Islet of Langerhans (tissue), 1 donor: ENCODE results near the gene SRRM2.

Source experiments
- FAIRE-seq: peaks from one replicate; lab custom pipeline; 2011; peaks lifted over from hg19 to GRCh38; lab: Jason Lieb, UNC

Gene SRRM2

DNA sequence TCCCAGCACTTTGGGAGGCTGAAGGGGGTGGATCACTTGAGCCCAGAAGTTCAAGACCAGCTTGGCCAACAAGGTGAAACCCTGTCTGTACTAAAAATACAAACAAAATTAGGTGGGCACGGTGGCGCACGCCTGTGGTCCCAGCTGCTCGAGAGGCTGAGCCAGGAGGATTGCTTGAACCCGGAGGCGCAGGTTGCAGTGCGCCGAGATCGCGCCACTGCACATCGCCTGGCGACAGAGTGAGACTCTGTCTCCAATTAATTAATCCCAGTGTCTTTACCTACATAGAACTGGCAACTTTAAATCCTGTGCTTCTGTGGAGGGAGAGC, 26.2 kb downstream of the SRRM2 start:
- FAIRE-seq: no peak

DNA sequence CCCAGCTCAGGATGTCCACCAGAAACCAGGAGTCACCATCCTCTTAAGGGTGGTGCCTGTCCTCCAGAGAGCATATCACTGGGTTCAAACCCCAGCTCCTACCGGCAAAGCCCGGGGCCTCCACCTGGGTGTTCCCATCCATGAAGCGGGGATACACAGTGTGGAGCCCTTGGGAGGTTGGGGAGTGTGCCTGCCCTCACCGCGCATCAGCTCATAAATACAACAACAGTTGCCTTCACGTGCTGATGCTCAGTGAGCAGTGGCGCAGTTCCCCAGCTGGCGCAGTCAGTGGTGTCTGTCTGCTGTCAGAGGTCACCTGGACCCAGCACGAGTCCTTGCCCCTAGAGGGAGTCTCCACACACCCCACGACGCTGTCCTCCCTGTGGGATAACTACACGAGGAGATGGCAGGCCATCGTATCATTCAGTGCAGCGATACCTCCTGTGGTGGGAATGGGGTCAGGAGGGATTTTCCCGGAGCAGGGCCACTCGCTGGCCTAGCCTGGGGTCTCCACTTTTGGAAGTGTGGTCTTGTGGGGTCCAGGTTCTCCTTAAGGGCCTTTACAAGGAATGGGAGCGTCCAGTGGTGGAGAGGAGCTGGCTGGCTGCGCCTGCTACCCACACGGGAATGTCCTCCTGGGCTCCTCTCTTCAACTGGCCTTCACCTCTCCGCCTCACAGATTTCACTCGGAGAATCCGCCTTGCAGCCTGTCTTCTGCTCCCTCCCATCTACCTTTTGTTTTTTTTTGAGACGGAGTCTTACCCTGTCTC, 26.9 kb downstream of the SRRM2 start:
- FAIRE-seq: no peak

DNA sequence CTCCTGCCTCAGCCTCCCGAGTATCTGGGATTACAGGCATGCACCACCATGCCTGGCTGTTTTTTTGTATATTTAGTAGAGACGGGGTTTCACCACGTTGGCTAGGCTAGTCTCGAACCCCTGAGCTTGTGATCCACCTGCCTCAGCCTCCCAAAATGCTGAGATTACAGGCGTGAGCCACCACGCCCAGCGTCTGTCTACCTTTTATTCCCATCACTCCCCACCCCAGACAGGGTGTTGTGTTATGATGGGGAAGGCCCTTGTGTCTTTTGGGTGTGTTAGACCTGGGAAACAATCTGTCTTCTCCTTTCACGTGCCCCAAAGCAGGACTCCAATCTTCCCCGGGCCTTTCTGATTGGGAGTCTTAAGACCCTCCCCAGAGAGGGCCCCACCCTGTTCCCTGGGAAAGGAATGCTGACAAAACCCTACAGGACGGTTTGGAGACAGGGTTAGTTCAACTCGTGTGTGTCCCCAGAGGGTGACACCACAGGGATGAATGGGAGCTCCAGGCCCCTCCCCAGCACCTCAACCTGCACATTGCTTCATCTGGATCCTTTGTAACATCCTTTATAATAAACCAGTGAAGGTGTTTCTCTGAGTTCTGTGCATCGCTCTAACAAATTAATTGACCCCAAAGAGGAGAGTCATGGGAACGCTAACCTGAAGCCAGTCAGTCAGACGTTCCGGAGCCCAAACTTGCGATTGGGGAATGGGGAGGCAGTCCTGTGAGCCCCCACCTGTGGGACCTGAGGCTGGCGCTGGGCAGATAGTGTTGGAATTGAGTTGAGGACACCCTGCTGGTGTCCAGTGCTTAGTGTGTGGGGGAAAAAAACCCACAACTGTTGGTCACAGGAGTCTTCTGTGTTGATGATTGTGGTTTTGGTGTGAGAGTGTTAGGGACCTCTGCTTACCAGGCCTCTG, 27.8 kb downstream of the SRRM2 start:
- FAIRE-seq: no peak

- no peak for FAIRE-seq
Observed at GRCh38 chr16:2782583-2783351, 30.3 kb downstream of the SRRM2 start.

GRCh38 chr16:2783581-2784357, 31.3 kb downstream of the SRRM2 start:
- FAIRE-seq: no peak

GRCh38 chr16:2784358-2785100, 32.1 kb downstream of the SRRM2 start:
- FAIRE-seq: no peak

DNA sequence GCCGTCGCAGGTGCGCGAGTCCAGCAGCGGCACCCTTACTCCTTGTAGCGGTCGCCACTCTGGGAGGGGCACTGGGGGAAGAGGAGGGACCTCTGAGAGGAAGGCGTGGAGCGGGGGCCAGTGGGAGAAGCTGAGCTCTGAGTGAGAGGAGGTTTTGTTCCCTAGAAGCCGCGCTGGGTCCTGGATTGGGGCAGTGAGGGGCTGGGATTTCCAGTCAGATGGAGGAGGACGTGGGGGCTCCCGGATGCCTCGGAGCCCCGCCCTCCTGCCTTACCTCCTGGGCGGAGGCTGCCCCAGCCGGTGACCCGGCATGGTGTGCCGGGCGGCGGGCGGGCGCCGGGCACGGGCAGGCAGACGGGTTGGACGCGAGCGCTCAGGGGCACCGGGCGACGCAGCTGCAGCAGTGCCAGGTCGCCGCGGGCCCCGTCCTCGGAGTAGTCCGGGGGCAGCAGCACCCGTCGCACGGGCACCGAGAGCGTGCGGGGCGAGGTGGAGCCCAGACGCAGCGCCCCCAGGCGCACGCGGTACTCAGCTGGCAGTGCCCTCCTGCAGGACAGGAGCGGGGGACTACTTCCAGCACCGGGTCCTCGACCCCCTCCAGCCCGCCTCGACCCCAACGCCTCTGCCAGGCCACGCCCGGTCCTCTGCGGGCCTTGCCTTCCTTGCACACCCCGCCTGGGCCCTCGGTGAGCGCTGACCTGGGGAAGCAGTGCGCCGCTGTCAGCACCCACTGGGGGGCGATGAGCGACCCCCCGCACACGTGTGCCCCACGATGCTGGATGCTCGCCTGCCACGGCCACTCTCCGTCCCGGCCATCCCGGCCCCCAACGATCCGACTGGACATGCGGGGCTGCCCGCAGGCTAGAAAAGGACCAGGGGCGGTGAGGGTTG, 32.9 kb downstream of the SRRM2 start:
- no peak for FAIRE-seq

DNA sequence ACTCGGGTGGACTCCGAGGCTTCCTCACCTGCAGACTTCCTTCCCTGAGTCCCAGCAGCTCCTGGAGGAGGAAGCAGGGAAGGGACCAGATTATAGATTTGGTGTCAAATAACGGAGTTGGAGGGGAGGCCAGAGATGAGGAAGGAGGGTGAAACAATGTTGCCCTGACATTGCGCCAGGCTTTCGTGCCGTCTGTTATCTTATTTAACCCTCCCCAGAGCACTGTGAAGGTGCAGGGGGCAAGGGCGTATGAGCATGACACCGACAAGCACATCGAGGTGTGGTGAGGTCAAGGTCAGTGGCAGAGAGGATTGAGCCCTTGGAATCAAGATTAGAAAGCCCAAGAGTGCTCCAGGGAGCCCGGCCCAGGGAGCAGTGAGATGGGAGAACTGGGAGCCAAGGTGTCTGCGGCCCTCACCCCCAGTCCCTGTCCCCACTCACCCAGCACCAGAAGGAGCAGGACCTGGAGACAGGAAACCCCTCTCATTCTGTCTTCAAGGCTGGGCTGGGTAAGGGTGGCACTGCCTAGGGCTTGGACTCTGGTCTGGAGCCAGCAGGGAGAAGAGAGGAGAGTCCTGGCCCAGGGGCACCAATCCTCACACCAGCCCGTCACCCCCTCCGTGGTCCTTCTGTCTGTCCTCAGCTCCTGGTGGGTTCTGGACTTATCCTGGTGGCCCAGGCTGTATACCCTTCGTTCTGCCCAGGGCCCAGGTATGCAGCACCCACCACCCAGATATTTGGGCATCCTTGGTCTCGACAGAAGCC, 33.8 kb downstream of the SRRM2 start:
- no peak for FAIRE-seq

DNA sequence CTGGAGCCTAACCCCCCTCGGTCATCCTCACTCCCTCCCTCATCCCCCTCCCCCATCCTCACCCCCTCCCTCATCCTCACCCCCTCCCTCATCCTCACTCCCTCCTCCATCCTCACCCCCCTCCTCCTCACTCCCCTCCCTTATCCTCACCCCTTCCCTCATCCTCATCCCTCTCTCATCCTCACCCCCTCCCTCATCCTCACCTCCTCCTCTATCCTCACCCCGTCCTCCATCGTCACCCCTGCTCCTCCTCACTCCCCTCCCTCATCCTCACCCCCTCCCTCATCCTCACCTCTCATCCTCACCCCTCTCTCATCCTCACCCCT, 34.4 kb downstream of the SRRM2 start:
- FAIRE-seq: no peak

DNA sequence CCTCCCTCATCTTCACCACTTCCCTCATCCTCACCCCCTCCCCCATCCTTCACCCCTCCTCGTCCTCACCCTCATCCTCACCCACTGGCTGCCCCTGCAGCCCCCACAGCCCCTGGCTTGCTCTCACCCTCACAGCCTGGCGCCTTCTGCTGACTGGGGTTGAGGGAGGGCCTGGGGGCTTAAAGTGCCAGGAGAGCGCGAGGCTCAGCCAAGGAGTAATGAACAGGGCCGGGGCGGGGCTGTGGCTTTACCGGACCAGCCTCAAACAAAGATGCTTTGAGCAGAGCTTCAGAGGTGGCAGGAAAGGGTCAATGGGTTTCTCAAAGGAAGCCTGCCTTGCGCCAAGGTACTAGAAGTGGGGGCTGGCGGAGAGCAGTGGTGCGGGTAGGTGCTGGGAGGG, 35.0 kb downstream of the SRRM2 start, which contains the start of gene PRSS33:
Gene PRSS33, minus strand, starts transcription at position 155 of the 400 bp plus-strand sequence. CDS start 1,013 bp downstream, outside the sequence.
- FAIRE-seq: no peak

GRCh38 chr16:2787961-2788360, 35.5 kb downstream of the SRRM2 start:
- no peak for FAIRE-seq

GRCh38 chr16:2790631-2791030, 38.2 kb downstream of the SRRM2 start:
- no peak for FAIRE-seq

GRCh38 chr16:2791174-2791573, 38.7 kb downstream of the SRRM2 start:
- no peak for FAIRE-seq

GRCh38 chr16:2792940-2793339, 40.5 kb downstream of the SRRM2 start:
- no peak for FAIRE-seq

- no peak for FAIRE-seq
Observed at GRCh38 chr16:2795395-2796143, 43.1 kb downstream of the SRRM2 start.

GRCh38 chr16:2798723-2799204, 46.3 kb downstream of the SRRM2 start:
- FAIRE-seq: no peak

- FAIRE-seq: no peak
Observed at GRCh38 chr16:2799205-2799858, 46.9 kb downstream of the SRRM2 start.

GRCh38 chr16:2799859-2800226, 47.4 kb downstream of the SRRM2 start:
- FAIRE-seq: no peak
